Muscle of back (tissue), 11 donors: ENCODE measurements around the gene SERTAD1. TPM values are rescaled to one million over a fixed set of nuclear protein-coding genes. Genes with fewer than 3 reads are reported as not detected.

ENCODE experiments used
- DNase-seq, 3 donors: peaks; one replicate each; pipeline versions ENCODE4 v3.0.0 to v3.0.0-alpha.2; 2013
- polyA plus RNA-seq, 10 donors: library from polyadenylated mRNA; unstranded; fragments of 120-200 nt; gene quantifications; one replicate each; pipeline ENCODE4 v1.2.1, GENCODE V29; 2013; ENCODE audit not compliant: insufficient read length in 10 of 10

The SERTAD1 gene
- polyA plus RNA-seq, 10 donors: 4.2 to 7.7 (median 6.2) TPM

- DNase-seq: no peak
These were observed 46.2 kb downstream of the SERTAD1 start for GRCh38 chr19:40379446-40380198.

GRCh38 chr19:40378509-40378908 is 47.3 kb downstream of the SERTAD1 start:
- DNase-seq: no peak

GRCh38 chr19:40377876-40378385 is 47.9 kb downstream of the SERTAD1 start:
- DNase-seq: no peak

DNA sequence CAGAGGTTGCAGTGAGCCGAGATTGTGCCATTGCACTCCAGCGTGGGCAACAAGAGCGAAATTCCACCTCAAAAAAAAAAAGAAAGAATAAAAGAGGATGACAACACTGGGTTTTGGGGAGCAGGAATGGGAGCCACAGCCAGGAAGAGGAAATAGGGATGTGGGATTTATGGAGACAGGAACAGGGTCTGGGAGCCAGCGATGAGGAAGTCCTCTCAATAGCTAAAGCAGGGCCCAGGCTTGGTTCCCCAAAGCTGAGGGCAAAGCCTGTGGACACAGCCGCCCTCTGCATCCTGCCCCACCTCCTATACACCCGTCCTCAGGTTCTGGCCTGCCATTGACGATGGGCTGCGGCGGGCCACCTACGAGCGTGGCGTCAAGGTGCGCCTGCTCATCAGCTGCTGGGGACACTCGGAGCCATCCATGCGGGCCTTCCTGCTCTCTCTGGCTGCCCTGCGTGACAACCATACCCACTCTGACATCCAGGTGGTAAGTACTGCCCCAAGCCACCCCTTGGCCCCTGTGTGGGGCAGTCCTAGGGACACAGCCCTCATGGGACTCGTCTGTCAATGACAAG is 49.4 kb downstream of the SERTAD1 start:
- no peak for DNase-seq

DNA sequence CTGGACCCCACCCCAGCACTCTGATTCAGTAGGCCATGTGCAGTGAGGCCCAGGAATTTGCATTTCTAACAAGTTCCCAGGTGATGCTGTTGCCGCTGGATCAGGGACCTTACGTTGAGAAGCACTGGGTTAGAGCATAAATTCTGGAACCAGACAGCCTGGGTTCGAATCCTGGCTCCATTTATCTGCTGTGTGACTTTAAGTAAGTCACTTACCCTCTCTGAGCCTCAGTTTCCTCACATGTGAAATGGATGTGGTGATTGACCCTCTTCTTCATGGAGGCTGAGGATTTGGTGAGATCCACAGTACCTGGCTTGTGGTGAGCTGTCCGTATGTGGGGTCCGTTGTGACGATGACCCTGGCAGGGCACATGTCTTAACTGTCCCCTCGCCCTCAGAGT is 51.7 kb downstream of the SERTAD1 start:
- DNase-seq: no peak

- DNase-seq: no peak
These were observed 54.0 kb downstream of the SERTAD1 start for GRCh38 chr19:40371802-40372122.

Other genes with a start within 250 kb of the SERTAD1 start
- 10 to 100 TPM in 3 of 10 donors, 1 to 10 TPM in 7; 6.0 to 12.5 (median 9.3) TPM for gene MAP3K10, start 234.6 kb downstream of the SERTAD1 start, polyA plus RNA-seq
- under 1 TPM in 5 of 10 donors, not detected in 5; 0.05 to 0.27 (median 0.14) TPM for gene TTC9B, start 207.6 kb downstream of the SERTAD1 start, polyA plus RNA-seq
- gene CCNP, start 199.3 kb downstream of the SERTAD1 start, polyA plus RNA-seq: under 1 TPM in 9 of 10 donors, not detected in 1; 0.19 to 0.47 (median 0.34) TPM
- 100 to 1,000 TPM; 136 to 204 (median 166) TPM for gene AKT2, start 140.6 kb downstream of the SERTAD1 start, polyA plus RNA-seq
- 10 to 100 TPM; 44.0 to 71.9 (median 60.8) TPM for gene C19orf47, start 77.6 kb downstream of the SERTAD1 start, polyA plus RNA-seq
- gene PLD3, start 77.3 kb downstream of the SERTAD1 start, polyA plus RNA-seq: 100 to 1,000 TPM; 169 to 268 (median 209) TPM
- gene HIPK4, start 35.8 kb downstream of the SERTAD1 start, polyA plus RNA-seq: 1 to 10 TPM in 9 of 10 donors, under 1 TPM in 1; 0.68 to 1.7 (median 1.4) TPM
- gene PRX, start 12.6 kb downstream of the SERTAD1 start, polyA plus RNA-seq: 1 to 10 TPM; 6.0 to 9.0 (median 7.5) TPM
- gene SERTAD3, start 18.3 kb upstream of the SERTAD1 start, polyA plus RNA-seq: 10 to 100 TPM; 37.2 to 55.1 (median 50.9) TPM
- gene BLVRB, start 39.8 kb upstream of the SERTAD1 start, polyA plus RNA-seq: 10 to 100 TPM; 26.1 to 55.4 (median 32.3) TPM
- gene SPTBN4, start 41.0 kb upstream of the SERTAD1 start, polyA plus RNA-seq: under 1 TPM; 0.25 to 0.81 (median 0.49) TPM
- 10 to 100 TPM; 14.7 to 31.7 (median 19.0) TPM for gene SHKBP1, start 150.9 kb upstream of the SERTAD1 start, polyA plus RNA-seq
- gene LTBP4, start 175.4 kb upstream of the SERTAD1 start, polyA plus RNA-seq: 100 to 1,000 TPM; 157 to 405 (median 220) TPM